ENCODE results near the gene PPP1R13L.

The PPP1R13L gene

DNA sequence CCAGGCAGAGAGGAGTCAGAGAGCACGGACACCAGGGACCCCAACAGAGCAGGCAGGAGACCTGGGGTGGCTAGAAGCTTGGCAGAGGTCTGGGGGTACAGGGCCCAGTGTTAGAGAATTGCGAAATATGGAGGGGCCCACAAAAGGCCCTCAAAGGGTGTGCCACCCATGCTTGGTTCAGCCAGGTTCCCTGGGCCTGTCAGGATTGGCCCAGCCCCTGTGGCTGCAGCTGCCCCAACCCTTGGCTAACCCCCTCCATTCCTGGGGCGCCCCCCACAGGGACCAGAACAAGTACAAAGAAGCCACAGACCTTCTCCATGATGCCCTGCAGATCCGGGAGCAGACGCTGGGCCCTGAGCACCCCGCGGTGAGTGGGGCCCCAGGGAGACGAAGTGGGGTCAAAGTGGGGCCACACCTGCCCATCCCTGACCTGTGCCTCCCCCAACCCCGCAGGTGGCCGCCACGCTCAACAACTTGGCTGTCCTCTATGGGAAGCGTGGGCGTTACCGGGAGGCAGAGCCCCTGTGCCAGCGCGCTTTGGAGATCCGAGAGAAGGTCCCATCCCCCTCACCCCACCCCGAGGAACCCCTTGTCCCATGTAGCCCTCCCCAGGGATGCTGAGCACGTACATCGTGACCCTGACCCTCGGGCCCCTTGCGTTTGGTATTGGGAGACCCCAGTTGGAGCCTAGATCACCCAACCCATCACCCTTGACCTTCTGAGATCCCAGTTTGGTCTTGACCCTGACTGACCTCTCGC, 56.3 kb downstream of the PPP1R13L start:
- Histone ChIP-seq H3K27me3 (ENCODE audit: low read depth, low read length) (no peaks in the 10 kb centered on the region), H3K27ac (ENCODE audit: low read length) (no peak overlapping the region), H3K36me3 (ENCODE audit: control insufficient read depth in 1 of 2, insufficient read depth in 2 of 2, low read length in 2 of 2) (peaks cover 5 to 26% of the 10 kb centered on the region in 2 donors), H3K9me3 (ENCODE audit: control insufficient read depth in 1 of 2, low read length in 2 of 2) (no peaks in the 10 kb centered on the region), H3K4me1 (ENCODE audit: control insufficient read depth in 1 of 2, insufficient read depth in 2 of 2, low read length in 2 of 2) (no peaks in the 10 kb centered on the region), H3K4me3 (ENCODE audit: low read depth in 1 of 2, low read length in 2 of 2) (no peak overlapping the region)

DNA sequence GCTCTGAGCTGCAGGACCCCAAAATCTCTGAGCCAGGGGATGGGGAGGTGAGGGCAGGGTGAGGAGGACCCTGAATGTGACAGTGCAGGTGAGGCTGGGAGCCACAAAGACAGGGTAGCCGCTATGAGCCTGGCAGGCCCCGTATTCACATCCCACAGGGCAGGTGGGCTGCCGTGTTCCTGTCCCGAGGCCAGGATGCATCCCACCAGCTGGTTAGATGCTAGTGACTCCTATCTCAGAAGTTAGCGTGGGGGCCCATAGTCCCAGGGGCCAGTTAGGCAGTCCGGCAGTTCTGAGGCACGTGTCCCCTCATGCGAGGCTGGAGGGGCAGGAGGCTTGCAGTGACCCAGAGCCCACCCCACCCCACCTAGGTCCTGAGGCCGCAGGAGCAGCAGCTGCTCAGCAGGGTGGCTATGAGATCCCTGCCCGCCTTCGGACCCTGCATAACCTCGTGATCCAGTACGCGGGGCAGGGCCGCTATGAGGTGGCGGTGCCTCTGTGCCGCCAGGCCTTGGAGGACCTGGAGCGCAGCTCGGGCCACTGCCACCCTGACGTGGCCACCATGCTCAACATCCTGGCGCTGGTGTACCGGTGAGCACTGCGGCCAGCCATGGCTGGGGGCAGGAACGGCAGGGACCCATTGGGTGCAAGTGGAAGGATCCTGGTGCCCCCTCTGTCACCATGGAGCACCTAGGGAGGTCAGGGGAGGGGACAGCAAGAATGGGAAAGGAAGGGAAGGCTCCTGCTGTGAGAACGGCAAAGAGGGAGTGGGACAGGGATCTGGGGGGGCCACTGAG, 57.1 kb downstream of the PPP1R13L start:
- Histone ChIP-seq H3K36me3 (ENCODE audit: control insufficient read depth in 1 of 2, insufficient read depth in 2 of 2, low read length in 2 of 2) (peaks cover 0 to 18% of the 10 kb centered on the region in 2 donors), H3K9me3 (ENCODE audit: control insufficient read depth in 1 of 2, low read length in 2 of 2) (no peaks in the 10 kb centered on the region), H3K27ac (ENCODE audit: low read length) (no peak overlapping the region), H3K4me3 (ENCODE audit: low read depth in 1 of 2, low read length in 2 of 2) (no peak overlapping the region), H3K4me1 (ENCODE audit: control insufficient read depth in 1 of 2, insufficient read depth in 2 of 2, low read length in 2 of 2) (no peaks in the 10 kb centered on the region), H3K27me3 (ENCODE audit: low read depth, low read length) (no peaks in the 10 kb centered on the region)

DNA sequence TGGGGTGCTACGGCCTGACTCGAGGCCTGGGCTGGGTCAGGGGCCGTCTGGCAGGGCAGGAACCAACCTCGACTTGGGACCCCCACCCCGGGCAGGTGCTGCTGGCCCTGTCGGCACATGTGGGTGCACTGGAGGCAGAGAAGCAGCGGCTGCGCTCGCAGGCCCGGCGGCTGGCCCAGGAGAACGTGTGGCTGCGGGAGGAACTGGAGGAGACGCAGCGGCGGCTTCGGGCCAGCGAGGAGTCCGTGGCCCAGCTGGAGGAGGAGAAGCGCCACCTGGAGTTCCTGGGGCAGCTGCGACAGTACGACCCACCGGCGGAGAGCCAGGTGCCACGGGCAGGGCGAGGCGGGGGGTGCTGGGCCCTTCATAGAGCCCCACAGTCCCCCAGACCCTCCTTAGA, 58.4 kb downstream of the PPP1R13L start:
- peaks cover 2% of the 10 kb centered on the region for H3K27me3 ChIP-seq (ENCODE audit: low read depth, low read length)
- H3K9me3 ChIP-seq (ENCODE audit: control insufficient read depth in 1 of 2, low read length in 2 of 2), result no peaks in the 10 kb centered on the region
- H3K4me3 ChIP-seq (ENCODE audit: low read depth in 1 of 2, low read length in 2 of 2), result no peak overlapping the region
- H3K27ac ChIP-seq (ENCODE audit: low read length), result no peak overlapping the region
- H3K4me1 ChIP-seq (ENCODE audit: control insufficient read depth in 1 of 2, insufficient read depth in 2 of 2, low read length in 2 of 2), result no peaks in the 10 kb centered on the region
- H3K36me3 ChIP-seq (ENCODE audit: control insufficient read depth in 1 of 2, insufficient read depth in 2 of 2, low read length in 2 of 2), result peaks cover 0 to 5% of the 10 kb centered on the region in 2 donors

GRCh38 chr19:45345506-45345860, 59.4 kb downstream of the PPP1R13L start:
- H3K27me3 ChIP-seq (ENCODE audit: low read depth, low read length), result peaks cover 11% of the 10 kb centered on the region
- H3K4me1 ChIP-seq (ENCODE audit: control insufficient read depth in 1 of 2, insufficient read depth in 2 of 2, low read length in 2 of 2), result peaks cover 0 to 6% of the 10 kb centered on the region in 2 donors
- H3K27ac ChIP-seq (ENCODE audit: low read length), result no peak overlapping the region
- no peaks in the 10 kb centered on the region for H3K9me3 ChIP-seq (ENCODE audit: control insufficient read depth in 1 of 2, low read length in 2 of 2)
- H3K36me3 ChIP-seq (ENCODE audit: control insufficient read depth in 1 of 2, insufficient read depth in 2 of 2, low read length in 2 of 2), result no peaks in the 10 kb centered on the region
- H3K4me3 ChIP-seq (ENCODE audit: low read depth in 1 of 2, low read length in 2 of 2), result no peak overlapping the region

GRCh38 chr19:45344621-45345505, 60.0 kb downstream of the PPP1R13L start:
- no peak overlapping the region for H3K4me3 ChIP-seq (ENCODE audit: low read depth in 1 of 2, low read length in 2 of 2)
- peaks cover 0 to 9% of the 10 kb centered on the region in 2 donors for H3K4me1 ChIP-seq (ENCODE audit: control insufficient read depth in 1 of 2, insufficient read depth in 2 of 2, low read length in 2 of 2)
- H3K27ac ChIP-seq (ENCODE audit: low read length), result no peak overlapping the region
- H3K36me3 ChIP-seq (ENCODE audit: control insufficient read depth in 1 of 2, insufficient read depth in 2 of 2, low read length in 2 of 2), result no peaks in the 10 kb centered on the region
- no peaks in the 10 kb centered on the region for H3K9me3 ChIP-seq (ENCODE audit: control insufficient read depth in 1 of 2, low read length in 2 of 2)
- peaks cover 16% of the 10 kb centered on the region for H3K27me3 ChIP-seq (ENCODE audit: low read depth, low read length)

DNA sequence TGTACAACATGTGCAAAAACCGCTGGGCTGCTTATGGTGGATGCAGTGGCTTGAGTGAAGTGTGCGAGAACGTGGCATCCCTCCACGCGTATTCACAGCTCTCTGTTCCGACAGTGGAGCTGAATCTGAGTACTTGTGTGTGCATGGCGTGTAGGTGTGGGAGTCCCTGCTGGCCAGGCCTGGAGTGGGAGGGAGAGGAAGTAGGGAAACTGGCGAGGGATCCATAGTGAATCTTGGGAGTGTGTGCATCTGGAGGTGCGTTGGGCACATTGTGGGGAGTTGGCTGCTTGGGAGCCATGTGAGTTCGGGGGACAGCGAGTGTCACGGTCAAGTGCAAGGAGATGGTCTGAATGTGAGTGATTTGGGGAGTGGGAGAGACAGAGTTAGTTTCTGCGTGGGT, 62.0 kb downstream of the PPP1R13L start:
- peaks cover 16% of the 10 kb centered on the region for H3K27me3 ChIP-seq (ENCODE audit: low read depth, low read length)
- no peaks in the 10 kb centered on the region for H3K36me3 ChIP-seq (ENCODE audit: control insufficient read depth in 1 of 2, insufficient read depth in 2 of 2, low read length in 2 of 2)
- peaks cover 2 to 9% of the 10 kb centered on the region in 2 donors for H3K4me1 ChIP-seq (ENCODE audit: control insufficient read depth in 1 of 2, insufficient read depth in 2 of 2, low read length in 2 of 2)
- no peak overlapping the region for H3K27ac ChIP-seq (ENCODE audit: low read length)
- no peaks in the 10 kb centered on the region for H3K9me3 ChIP-seq (ENCODE audit: control insufficient read depth in 1 of 2, low read length in 2 of 2)
- no peak overlapping the region for H3K4me3 ChIP-seq (ENCODE audit: low read depth in 1 of 2, low read length in 2 of 2)

- Histone ChIP-seq H3K27me3 (ENCODE audit: low read depth, low read length) (peaks cover 16% of the 10 kb centered on the region), H3K4me1 (ENCODE audit: control insufficient read depth in 1 of 2, insufficient read depth in 2 of 2, low read length in 2 of 2) (peaks cover 2 to 9% of the 10 kb centered on the region in 2 donors), H3K36me3 (ENCODE audit: control insufficient read depth in 1 of 2, insufficient read depth in 2 of 2, low read length in 2 of 2) (no peaks in the 10 kb centered on the region), H3K27ac (ENCODE audit: low read length) (no peak overlapping the region), H3K9me3 (ENCODE audit: control insufficient read depth in 1 of 2, low read length in 2 of 2) (no peaks in the 10 kb centered on the region), H3K4me3 (ENCODE audit: low read depth in 1 of 2, low read length in 2 of 2) (no peak overlapping the region)
Observed at GRCh38 chr19:45340899-45341453, 63.9 kb downstream of the PPP1R13L start.

DNA sequence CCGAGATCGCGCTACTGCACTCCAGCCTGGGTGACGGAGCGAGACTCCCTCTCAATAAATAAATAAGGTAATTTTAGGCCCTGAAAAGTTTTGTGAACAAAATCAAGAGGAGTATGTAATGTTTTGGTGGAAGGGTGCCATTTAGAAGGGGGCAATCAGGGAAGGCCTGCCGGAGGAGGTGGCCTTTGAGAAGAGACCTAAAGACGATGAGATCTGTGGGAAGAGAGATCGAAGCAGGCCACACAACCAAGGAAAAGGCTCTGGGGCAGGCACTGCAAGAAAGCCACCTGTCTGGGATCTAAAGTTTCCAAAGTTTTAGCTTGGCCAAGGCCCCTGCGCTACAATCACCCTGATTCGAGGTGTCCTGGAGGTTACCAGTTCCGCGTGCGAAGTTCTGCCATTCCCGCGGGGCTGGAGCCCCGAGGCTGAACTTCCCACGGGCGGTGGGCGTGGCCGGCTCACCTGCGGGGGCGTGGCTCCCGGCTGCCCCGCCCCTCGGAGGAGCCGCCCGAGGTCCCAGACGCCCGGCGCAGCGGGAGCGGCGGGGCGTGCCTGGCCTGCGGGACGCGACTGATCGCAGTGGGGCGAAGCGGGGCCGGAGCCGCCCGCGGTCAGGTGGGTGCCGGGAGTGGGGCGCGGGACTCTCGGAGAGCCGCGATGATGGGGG, 64.5 kb downstream of the PPP1R13L start, which contains the start of gene KLC3:
Gene KLC3, plus strand, starts transcription at position 519 of the 667 bp plus-strand sequence. CDS start 4,792 bp downstream, outside the sequence.
- Histone ChIP-seq H3K27me3 (ENCODE audit: low read depth, low read length) (peaks cover 16% of the 10 kb centered on the region), H3K27ac (ENCODE audit: low read length) (no peak within 1 kb of the TSS)

DNA sequence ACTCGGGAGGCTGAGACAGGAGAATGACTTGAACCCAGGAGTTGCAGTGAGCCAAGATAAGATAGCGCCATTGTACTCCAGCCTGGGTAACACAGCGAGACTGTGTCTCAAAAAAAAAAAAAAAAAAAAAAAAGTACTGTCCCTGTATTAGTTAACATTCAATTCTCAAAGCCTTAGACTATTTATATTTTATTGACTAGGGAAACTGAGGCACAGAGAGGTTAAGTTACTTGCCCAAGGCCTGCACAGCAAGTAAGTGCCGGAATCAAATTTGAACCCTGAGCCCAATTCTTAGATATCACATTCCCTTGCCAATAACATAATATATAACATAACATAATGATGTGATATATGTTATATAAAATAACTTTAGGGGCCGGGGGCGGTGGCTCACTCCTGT, 65.2 kb downstream of the PPP1R13L start:
- H3K4me1 ChIP-seq (ENCODE audit: control insufficient read depth in 1 of 2, insufficient read depth in 2 of 2, low read length in 2 of 2), result peaks cover 2 to 9% of the 10 kb centered on the region in 2 donors
- H3K4me3 ChIP-seq (ENCODE audit: low read depth in 1 of 2, low read length in 2 of 2), result no peak overlapping the region
- peaks cover 16% of the 10 kb centered on the region for H3K27me3 ChIP-seq (ENCODE audit: low read depth, low read length)
- no peak overlapping the region for H3K27ac ChIP-seq (ENCODE audit: low read length)
- no peaks in the 10 kb centered on the region for H3K9me3 ChIP-seq (ENCODE audit: control insufficient read depth in 1 of 2, low read length in 2 of 2)
- H3K36me3 ChIP-seq (ENCODE audit: control insufficient read depth in 1 of 2, insufficient read depth in 2 of 2, low read length in 2 of 2), result no peaks in the 10 kb centered on the region

More for the DNA sequence above, 64.5 kb downstream of the PPP1R13L start, which contains the start of gene KLC3:
- Histone ChIP-seq H3K9me3 (ENCODE audit: control insufficient read depth in 1 of 2, low read length in 2 of 2) (no peaks in the 10 kb centered on the region), H3K4me1 (ENCODE audit: control insufficient read depth in 1 of 2, insufficient read depth in 2 of 2, low read length in 2 of 2) (peaks cover 2 to 9% of the 10 kb centered on the region in 2 donors), H3K36me3 (ENCODE audit: control insufficient read depth in 1 of 2, insufficient read depth in 2 of 2, low read length in 2 of 2) (no peaks in the 10 kb centered on the region), H3K4me3 (ENCODE audit: low read depth in 1 of 2, low read length in 2 of 2) (no peak within 1 kb of the TSS)

DNA sequence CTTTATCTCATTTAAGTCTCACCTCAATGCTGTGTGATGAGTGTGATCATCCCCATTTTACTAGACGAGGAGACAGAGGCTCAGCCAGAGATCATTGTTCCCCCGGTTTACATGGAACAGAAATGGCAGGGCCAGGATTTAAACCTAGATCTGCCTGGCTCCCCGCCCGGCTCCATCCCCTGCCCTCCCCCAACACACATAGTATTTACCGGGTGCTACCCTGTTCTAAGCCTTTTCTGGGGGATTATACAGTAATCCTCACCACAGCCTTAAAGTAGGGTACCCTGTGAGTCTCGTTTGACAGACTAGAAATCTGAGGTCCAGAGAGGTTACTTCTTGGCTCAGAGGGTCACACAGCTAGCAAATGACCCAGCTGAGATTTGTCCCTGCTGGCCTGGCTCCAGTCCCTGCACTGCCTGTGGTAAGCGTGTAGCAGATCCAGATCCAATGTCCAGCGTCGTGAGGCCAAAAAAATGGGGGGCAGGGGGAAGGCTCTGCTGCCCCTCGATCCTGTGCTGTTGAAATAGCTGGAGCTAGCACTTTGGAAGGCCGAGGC, 68.1 kb downstream of the PPP1R13L start:
- no peaks in the 10 kb centered on the region for H3K36me3 ChIP-seq (ENCODE audit: control insufficient read depth in 1 of 2, insufficient read depth in 2 of 2, low read length in 2 of 2)
- H3K4me1 ChIP-seq (ENCODE audit: control insufficient read depth in 1 of 2, insufficient read depth in 2 of 2, low read length in 2 of 2), result peaks cover 2 to 9% of the 10 kb centered on the region in 2 donors
- H3K27ac ChIP-seq (ENCODE audit: low read length), result no peak overlapping the region
- no peak overlapping the region for H3K4me3 ChIP-seq (ENCODE audit: low read depth in 1 of 2, low read length in 2 of 2)
- H3K27me3 ChIP-seq (ENCODE audit: low read depth, low read length), result peaks cover 16% of the 10 kb centered on the region
- H3K9me3 ChIP-seq (ENCODE audit: control insufficient read depth in 1 of 2, low read length in 2 of 2), result no peaks in the 10 kb centered on the region
